ENCODE measurements around the gene EFNB1.

EFNB1 gene

DNA sequence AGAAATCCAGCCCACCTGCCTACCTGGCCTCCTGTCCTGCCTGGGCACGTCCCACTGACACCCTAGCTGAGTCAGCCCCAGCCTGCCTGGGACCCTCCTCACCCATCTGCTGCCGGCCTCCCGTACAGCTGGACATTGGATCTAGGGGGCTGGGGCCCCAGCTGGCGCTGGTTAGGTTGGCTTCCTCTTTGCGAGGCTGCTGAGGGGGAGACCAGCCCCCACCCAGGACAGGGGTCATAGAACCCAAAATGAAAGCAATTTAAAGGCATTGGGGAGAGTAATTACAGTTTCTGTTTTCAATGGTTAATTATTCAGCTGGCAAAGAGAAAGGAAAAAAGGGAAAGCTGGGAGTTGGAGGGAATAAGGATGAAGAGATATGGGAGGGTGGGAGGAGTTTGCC is 15.8 kb downstream of the EFNB1 start:
- no peak for DNase-seq

- DNase-seq, result no peak
Observed at GRCh38 chrX:68846536-68846935, 17.7 kb downstream of the EFNB1 start.

DNA sequence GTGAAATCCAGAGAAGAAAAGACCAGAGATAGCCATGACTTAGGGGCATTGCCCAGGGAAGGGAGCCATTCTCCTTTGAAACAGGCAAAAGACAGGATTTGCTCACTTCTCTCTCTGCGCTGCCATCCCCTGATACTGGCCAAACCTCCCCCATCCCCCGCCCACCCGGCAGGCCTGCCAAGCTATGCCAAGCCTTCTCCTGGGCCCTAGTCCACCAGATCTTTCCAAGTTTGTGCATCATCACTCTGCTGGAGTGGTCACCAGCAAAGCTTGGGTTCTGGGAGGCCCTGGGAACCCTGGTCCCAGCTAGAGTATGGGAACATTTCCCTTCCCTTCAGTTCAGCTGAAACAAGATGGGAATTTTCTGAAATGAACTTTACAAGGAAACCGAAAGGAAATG is 18.4 kb downstream of the EFNB1 start:
- no peak for DNase-seq

GRCh38 chrX:68848189-68848940 is 19.5 kb downstream of the EFNB1 start:
- DNase-seq, result no peak

GRCh38 chrX:68851082-68851481 is 22.3 kb downstream of the EFNB1 start:
- DNase-seq, result no peak

DNA sequence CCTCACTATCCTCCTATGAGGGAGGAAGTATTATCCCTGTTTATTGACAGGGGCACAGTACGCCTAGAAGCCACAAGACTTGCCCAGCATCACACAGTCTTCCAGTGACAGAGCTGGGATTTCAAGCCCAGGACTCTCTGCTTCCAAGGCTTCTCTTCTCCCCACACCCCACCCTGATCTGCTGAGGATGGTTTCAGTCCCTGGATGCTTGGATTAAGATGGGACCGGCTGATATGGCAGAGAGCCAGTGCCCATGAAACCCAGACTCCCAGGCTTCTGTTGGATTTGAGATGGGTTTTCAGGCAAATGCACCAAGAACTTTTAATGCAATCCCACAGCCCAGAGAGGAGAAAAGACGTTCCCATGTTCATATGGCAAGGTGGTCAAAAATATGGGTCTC is 23.2 kb downstream of the EFNB1 start:
- DNase-seq, result no peak

DNA sequence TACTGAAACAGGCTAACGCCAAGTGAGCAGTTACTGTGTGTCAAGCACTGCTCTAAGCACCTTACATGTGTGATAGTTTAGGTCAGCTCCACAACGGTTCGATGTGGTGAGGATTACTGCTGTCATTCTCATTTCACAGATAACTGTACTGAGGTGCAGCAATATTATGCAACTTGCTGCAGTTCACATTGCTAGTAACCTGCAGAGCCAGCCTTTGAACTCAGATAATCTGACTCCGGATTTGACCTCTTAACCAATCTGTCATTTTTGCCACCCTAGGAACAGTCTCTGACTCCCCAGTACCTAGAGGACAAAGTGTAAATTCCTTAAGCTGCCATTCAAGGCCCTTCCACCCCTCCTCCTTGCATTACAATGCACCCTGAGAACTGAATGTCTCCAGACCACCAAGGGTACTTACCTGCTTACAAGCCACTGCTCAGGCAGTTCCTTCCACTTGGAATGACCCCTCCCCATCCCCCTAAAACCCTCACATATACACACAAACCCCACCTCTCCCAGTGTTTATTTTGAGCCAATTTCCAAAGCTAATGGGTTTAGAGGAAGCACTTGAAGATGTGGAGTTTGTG is 24.9 kb downstream of the EFNB1 start:
- DNase-seq, result no peak

GRCh38 chrX:68865300-68865699 is 36.5 kb downstream of the EFNB1 start:
- DNase-seq, result no peak

- DNase-seq, result no peak
Observed at GRCh38 chrX:68865926-68866325, 37.1 kb downstream of the EFNB1 start.

DNA sequence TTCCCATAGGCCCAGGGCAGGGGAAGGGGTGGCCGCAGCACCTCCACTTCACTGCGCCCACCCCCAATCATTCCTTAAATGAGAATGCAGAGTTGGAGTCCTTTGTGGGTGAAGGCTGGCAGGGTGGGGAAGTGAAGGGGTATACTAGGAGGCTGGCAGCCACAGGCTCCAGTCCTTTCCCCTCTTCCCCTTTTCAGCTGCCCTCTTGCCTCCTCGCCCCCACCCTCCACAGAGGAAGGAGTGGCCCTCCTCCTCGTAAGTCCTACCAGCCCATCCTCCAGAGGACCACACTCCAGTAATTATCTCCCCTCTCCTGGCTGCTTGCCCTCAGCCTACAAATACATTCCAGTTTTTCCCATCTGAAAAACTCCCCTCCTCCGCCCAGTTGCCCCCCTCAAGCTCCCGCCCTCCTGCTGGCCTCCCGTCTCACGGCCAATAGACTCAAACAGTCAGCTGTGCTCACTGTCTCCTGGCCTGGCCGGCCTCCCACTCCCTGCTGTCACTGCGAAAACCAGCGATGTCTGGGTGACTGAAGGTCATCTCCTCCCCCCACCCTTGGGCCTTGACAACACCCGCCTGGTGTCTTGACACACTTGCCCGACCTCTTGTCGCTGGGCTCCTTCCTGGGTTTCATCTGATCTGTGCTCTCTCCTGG is 38.8 kb downstream of the EFNB1 start:
- DNase-seq, result no peak

DNA sequence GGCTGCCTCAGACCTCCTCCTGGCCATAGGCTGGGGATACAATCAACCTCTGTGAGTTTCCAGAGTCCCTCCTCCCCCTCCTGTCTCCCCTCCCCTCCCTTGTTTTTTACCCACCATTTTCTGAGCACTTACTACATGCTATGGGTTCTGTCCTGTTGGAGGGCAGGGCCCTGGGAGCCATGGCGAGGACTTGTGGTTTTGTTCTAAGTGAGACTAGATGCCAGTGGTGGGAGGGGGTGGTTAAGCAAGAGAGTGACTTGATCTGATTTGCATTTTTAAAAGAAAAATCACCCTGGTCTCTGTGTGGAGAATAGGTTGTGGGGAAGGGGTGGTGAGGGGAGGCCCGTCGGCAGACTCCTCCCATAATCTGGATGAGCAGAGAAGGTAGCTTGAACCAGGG is 39.5 kb downstream of the EFNB1 start:
- DNase-seq, result no peak

- DNase-seq, result no peak
Observed at GRCh38 chrX:68868902-68869800, 40.3 kb downstream of the EFNB1 start.

DNA sequence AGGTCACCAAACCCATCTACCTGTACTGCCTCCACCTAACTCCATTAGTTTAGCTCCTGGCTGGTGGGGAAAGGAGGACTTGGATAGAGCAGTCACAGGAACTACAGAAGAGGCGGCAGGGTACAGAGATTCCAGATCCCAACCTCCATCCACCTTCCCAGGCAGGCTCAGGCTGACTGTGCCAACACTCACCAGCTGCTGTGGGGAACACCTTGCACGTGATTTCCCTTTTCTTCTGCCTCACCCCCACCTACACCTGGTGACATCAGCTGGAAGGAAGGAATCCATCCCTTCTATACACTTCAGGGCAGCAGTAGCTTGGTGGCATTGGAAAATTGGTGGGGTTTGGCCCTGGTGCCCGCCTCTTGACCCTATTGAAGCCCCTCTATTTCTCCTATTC is 41.5 kb downstream of the EFNB1 start:
- no peak for DNase-seq

DNA sequence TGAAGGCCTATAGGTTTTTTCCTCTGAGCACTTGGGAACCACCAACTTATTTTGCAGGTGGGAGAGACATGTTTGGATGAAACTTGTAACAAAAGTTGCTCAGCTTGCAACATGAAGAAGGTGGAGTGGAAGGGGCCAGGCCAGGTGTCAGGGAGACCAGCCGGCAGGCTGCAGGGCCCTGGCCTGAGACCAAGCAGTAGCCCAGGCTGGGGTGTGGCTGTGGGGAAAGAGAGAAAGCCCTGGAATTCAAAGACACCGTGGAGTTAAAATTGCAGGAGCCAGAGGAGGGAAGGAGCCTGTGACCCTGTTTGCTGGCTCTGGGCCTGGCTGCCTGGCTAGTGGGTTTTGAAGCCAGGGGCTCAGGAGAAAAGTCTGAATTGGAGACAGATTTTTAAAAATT is 43.4 kb downstream of the EFNB1 start:
- DNase-seq, result no peak

DNA sequence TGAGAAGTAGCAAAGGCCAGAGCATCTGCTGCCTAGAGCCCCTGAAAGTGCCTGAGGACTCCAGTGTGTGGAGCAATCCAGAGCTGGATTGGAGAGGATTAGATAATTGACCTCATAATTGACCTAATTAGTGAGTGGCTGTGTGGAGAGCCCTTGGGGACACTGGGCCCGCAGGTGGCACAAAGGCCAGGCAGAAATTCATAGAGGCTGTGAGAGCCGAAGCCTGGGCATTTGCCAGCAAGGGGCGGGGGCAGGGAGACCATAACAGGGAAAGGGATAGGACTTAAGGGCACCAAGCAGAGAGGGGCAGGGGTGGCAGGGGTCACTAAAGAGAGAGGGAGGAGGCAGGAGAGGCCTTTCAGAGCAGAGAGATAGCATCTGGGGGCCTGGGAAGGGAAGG is 45.3 kb downstream of the EFNB1 start:
- no peak for DNase-seq

DNA sequence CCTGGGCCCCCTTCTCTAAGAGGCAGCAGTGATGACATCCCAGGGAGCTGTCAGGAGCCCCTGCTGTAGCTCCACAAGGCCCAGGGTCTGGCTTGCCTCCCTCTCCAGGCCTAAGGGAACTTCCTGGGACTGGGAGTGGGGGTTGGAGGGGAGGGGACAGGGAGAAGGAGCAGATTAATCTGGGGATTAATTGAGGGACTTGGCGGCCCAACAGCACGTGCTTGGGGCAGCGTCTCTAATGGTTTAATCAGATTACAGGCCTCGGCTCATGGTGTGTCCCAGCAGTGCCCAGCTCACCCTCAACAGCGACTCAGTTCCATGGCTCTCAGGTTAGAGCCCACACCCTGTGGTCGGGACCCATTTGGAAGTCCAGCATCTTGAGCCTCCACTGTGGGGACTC is 47.9 kb downstream of the EFNB1 start:
- DNase-seq, result no peak

DNA sequence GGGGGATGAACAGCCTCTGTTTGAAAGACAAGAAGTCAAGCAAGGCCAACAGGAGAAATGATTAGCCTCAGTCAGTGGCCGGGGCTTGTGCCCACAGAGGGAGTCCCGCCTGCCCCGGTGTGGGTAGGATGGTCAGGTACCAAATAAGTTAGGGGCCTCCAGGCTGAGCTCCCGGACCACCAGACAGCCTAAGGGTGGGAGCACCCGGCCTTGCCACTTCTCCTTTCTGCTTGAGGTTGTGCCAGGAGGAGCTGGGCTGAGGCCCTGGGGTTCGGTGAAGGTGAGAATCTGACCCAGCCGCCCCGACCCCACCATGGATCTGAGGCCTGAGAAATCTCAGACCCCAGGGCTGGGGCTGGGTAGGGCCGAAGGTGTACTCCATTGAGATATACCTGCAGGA is 48.8 kb downstream of the EFNB1 start:
- no peak for DNase-seq

DNA sequence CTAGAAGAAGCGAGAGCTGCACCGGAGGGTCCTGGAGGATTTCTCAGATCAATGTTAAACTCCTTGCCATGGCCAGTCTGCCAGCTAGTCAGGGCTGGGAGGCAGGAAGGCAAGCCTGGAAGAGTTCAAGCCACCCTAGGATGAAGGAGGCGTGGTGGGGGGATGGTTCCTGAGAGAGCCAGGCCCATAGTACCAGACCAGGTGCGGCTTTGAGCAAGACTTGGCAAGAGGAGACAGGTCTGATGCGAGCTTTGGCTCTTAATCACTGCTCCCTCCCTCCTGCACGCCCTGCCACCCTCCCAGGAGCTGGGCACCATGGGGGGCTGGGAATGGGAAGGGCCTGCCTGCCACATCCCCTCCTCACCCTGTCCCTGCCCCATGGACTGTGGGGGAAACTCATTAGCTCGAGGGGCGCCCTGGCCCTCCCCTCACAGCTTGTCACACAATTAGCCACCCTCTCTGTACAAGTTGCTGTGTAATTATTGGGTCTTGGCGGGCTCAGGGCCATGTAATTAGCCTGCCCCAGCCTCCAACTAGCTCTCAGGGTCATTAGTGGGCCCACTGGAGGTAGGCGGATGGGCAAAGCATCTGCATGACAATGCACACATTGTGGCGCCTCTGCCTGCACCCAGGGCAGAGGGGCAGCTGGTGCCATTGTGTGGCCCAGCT is 50.3 kb downstream of the EFNB1 start:
- no peak for DNase-seq

DNA sequence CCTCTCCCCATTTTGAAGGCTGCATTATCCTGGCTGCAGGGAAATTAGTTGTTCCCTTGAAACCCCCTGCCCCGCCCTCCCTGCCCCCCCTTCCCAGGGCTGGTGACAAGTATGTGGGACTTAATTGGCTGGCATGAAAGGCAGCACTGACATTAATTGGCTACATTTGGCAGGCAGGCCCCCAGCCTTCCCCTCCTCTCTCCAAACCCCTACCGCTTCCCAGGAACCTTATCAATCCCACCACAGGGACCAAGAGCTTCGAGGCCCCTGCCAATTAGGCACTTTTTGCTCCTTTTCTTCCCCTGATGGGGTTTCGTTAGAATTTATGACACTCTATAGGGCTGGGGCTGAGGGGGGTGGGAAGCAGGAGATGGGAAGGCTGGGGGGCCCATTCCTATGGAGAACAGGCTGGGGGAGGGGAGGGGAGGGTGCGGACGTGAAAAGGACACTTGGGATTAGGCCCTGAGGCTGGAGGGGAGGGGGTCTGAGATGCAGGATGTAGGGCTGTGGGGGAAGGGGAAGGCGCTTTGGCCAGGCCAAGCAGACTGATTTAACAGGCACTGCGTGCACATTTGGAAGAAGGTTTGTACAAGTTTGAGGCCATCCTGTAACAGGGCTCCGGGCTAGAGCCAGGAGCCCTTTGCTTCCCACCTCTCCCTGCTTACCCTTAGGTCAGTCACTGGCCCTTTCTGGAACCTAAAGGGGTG is 52.2 kb downstream of the EFNB1 start:
- DNase-seq, result no peak

DNA sequence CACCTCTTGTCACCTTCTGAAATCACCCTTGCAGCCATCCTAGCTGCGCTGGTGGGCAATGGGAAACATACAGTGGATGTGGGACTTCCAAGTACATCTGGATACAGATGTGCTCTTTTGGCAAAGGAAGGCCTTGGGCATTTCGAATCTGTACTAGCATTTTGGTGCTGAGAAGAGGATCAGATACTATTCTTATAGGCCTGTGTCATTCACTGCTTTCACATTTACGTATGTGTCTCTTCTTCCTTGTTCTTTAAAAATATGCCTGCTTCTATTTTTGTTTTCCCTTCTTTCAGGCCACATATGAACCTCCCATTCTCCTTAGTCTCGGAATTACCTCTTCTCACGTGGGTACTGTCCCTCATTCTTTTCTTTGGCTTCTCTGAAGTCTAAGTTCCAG is 53.1 kb downstream of the EFNB1 start:
- no peak for DNase-seq

DNA sequence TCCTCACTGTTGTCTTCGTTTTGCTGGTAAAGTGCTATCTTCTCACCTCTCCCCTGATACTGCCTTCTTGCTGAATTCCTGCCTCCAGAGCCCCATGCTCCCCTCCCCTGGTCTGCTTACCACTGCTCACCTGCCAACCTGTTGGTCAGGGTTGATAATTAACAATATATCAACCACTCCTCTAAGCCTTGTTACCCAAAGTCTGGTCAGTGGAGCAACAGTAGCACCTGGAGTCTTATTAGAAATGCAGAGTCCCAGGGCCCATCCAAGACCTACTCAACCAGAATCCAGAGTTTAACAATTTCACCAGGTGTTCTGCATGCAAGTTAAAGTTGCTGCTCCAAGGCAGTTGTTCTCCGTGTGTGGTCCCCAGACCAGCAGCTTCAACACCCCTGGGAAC is 55.0 kb downstream of the EFNB1 start:
- no peak for DNase-seq

DNA sequence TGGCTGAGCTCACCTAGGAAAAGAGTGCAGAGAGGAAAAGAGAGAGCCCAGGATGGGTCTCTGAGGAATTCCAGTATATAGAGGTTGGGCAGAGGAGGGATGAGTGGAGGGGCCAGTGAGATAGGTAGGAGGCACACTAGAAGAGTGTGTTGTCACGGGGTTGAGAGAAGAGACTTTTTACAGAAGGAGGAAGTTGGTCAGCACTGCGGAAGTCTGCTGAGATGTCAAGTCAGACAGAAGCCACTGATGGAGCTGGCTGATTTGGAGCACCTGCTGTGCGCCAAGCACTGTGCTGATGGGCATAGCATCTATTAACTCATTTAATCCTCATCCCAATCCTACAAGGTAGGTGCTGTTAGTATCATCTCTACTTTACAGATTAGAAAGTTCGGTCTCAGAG is 60.4 kb downstream of the EFNB1 start:
- no peak for DNase-seq

Data from activated CD4-positive, alpha-beta T cell treated with anti-CD3 and anti-CD28 coated beads, Interleukin-10, Interleukin-2, amounts not matched to agents 100 ng/mL and 50 ng/mL, durations not matched to agents 16 hours and 8 hours (primary cell).